GM19438 (cell line): ENCODE data around the gene WDR90.
A peak's percentile ranks its signal among the peaks of the same experiment; 100 is the strongest.

Experiments
- ATAC-seq: cut with Tn5 transposase; IDR thresholded peaks from one replicate; pipeline ENCODE4 v1.9.1; 2021; ENCODE audit warnings: low read depth; ENCODE audit not compliant: unreplicated experiment

The WDR90 gene

DNA sequence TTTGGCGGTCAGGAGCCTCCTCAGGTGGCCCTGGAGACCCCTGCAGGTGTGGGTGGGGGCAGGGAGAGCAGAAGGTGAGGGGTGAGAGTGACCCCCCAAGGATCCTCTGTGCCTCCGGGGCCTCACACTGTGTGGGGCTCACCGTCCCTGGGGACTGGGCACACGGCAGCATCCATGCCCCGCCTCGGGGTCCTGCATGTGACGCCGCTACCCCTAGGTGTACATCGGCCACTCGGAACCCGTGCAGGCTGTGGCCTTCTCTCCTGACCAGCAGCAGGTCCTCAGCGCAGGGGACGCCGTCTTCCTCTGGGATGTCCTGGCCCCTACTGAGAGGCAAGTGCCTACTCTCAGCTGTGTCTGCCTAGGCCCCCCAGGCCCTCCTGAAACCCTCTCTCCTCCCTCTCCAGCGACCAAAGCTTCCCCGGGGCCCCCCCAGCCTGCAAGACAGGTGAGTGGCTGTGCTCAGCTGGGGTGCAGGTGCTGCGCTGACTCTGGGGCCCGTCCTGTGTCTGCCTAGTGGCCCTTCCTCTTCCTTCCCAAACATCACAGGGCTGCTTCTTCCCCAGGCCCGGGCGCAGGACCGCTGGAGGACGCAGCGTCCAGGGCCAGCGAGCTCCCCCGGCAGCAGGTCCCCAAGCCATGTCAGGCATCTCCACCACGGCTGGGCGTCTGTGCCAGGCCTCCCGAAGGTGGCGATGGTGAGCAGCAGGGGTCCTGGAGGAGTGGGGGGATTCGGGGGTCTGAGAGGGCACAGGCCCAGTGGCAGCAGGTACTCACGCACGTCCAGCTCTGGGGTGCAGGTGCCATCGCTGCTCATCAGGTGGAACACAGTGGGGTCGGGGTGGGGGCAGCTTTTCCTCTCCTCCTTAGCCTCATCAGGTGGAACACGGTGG, 9.8 kb downstream of the WDR90 start:
- ATAC-seq, result no peak

DNA sequence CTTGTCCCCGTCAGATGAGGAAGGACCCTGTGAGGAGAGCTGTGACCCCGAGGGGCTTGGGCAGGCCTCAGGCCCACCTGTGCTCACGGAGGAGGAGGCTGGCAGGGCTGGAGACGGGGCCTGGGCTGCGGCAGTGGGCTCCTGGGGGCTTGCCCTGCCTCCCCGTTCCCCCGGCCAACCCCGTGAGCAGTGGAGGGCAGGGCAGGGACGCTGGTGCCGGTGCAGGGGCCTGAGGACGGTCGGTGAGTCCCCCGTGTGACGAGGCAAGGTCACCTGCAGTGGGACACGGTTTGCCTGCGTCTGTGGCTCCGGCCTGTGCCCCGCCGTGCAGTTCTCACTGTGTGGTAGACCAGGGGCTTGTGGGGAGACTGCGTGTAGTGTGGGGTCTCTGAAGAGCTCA, 10.5 kb downstream of the WDR90 start:
- ATAC-seq, result no peak

DNA sequence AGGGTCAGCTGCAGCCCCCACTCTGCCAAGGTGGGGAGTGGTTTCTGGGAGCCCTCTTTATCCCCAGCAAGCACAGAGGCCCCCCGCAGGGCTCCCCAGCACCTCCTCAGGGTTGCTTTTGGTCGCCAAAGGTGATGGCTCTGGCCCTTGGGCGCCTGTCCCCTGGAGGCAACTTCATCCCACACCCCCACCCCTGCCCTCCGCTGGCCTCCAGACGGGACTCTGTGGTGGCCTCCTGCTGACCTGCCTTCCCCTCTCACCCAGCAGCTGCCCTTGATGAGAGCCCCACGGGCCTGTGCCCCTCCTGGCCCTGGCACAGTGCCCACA, 10.9 kb downstream of the WDR90 start:
- no peak for ATAC-seq

DNA sequence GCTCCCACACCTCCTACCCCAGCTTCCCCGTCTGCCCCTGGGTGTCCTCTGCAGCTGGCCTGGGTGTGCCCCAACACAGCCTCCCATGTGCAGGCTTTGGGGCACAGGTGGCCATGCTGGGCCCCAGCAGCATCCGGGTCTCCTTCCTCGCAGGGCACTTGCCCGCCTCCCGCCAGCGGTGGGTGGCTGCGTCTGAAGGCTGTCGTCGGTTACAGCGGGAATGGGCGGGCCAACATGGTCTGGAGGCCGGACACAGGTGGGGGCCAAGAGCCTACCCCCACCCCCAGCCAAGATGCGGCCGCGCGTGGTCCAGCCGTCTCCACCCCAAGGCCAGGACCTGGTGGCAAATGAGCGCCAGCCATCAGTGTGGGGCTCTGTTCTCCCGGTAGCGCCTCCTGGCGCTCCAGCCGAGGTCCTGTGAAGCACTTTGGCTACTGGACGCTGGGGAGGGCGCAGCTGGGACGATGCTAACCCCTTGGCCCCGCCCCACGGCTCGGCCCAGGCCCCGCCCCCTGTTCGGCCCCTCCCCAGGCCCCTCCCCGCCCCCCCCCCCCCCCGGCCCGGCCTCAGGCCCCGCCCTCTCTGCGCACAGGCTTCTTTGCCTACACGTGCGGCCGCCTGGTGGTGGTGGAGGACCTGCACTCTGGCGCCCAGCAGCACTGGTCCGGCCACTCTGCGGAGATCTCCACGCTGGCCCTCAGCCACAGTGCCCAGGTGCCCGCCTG, 11.5 kb downstream of the WDR90 start:
- ATAC-seq, result peak; percentile 46

DNA sequence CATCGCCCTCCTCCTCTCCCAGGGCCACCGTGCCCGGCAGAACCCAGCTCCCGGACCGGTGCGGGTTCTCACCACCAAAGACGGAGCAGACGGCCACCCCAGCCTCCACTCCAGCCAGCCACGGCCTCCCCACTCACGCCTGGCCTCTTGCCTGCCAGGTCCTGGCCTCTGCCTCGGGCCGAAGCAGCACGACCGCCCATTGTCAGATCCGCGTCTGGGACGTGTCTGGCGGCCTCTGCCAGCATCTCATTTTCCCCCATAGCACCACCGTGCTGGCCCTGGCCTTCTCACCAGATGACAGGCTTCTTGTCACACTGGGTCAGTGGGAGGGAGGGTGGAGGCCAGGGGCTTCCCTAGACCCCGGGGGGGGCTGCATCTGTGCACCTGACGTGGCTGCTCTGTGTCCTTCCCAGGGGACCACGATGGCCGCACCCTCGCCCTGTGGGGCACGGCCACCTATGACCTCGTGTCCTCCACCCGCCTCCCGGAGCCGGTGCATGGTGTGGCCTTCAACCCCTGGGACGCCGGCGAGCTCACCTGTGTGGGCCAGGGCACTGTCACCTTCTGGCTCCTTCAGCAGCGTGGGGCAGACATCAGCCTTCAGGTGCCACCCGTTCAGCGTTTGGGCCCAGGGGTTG, 12.1 kb downstream of the WDR90 start:
- peak; percentile 19 for ATAC-seq

DNA sequence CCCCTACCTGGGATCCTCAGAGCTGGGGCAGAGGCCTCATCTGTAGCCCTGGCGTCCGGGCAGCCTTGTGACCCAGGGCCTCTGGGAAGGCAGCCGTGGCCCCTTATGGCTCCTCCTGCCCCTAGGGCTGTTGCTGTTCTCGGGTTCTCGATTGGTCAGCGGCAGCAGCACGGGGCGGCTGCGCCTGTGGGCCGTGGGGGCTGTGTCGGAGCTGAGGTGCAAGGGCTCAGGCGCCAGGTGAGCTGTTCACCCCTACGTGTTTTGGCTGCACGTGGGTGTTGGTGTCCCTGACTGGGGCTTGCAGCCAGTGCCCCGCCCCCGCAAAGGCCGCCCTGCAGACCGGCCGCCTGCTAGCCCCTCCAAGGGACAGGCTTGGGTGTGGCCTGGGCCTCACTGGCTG, 12.9 kb downstream of the WDR90 start:
- ATAC-seq, result no peak

DNA sequence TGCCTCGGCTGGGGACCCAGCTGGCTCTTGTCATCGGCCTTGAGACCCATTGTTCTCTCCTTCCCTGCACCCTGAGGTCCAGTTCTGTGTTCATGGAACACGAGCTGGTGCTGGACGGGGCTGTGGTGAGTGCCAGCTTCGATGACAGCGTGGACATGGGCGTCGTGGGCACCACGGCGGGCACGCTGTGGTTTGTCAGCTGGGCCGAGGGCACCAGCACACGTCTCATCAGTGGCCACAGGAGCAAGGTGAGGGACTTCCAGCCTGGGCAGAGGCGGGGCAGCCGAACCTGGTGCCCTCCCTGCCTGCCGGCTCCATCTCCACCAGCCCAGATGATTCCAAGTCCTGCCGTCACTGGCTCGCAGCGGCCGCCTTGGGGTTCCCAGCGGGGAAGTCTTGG, 13.4 kb downstream of the WDR90 start:
- ATAC-seq, result no peak

DNA sequence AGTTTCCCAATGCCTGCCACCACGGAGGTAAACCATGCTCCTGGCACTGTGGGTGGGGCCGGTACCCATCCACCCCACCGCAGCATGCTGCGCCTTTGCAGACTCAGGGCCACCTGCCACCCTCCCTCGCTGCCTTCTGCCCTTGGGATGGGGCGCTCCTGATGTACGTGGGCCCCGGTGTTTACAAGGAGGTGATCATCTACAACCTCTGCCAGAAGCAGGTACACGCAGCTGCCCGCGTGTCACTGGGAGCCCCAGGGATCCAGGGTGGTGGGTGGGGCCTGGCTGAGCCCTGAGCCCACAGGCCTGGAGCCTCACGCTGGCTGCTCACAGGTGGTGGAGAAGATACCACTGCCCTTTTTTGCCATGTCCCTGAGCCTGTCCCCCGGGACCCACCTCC, 17.4 kb downstream of the WDR90 start:
- ATAC-seq, result no peak

DNA sequence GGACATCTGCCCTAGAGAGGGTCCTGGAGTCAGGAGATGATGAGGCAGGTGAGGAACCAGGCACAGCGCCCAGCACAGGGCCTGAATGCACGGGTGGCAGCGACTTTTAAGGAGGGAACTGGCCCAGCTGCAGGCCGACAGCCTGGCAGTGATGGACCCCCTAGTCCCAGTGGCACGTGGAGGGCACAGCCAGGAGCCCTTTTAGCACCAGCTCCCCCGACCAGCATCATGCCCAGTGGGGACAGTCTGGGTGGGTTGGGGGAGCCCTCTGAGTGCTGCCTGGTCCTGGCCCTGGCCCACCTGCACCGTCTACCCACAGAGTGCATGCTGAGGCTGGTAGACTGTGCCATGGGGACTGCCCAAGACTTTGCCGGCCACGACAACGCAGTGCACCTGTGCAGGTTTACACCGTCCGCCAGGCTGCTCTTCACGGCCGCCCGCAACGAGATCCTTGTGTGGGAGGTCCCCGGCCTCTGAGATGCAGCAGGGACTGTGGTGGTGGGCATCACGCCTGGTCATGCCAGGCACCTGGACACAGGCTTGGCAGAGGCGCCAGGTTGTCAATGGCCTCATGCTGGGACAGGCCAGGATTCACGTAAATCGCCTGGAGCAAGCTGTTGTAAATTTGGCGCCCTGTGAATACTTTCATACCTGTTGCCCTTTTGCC, 18.1 kb downstream of the WDR90 start:
- no peak for ATAC-seq

DNA sequence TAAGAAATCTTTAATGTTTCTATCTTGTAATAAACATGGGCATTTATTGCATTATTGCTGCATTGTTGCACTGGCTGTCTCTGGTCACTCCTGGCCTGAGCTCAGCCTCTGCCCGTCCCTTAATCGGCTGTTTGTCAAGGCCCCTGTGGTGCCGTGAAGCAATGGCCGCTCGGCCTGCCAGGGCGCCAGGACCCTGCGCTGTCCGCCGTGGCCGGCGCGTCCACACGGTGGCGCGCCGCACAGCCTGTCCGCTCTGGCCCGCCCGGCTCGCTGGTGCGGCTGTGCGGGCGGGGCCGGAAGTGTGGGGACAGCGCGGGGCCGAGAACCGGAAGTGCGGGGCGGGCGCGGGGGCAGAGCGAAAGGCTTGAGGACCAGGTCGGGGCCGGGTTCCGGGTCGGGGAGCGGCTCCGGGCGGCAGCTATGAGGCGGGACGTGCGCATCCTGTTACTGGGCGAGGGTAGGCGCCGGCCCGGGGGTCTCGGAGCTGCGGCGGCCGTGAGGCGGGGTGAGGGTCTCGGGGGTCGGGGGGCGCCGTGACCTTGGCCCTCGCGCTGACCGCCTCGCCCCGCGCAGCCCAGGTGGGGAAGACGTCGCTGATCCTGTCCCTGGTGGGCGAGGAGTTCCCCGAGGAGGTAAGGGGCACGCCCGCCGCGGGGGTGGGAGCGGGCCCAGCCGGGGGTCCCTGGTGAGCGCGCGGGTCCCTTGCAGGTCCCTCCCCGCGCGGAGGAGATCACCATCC, 18.8 kb downstream of the WDR90 start, which contains the start of gene RHOT2:
Gene RHOT2, plus strand, starts transcription at position 353 of the 739 bp plus-strand sequence. Its CDS starts 68 bp downstream, at position 421.
- peak; percentile 85 for ATAC-seq

DNA sequence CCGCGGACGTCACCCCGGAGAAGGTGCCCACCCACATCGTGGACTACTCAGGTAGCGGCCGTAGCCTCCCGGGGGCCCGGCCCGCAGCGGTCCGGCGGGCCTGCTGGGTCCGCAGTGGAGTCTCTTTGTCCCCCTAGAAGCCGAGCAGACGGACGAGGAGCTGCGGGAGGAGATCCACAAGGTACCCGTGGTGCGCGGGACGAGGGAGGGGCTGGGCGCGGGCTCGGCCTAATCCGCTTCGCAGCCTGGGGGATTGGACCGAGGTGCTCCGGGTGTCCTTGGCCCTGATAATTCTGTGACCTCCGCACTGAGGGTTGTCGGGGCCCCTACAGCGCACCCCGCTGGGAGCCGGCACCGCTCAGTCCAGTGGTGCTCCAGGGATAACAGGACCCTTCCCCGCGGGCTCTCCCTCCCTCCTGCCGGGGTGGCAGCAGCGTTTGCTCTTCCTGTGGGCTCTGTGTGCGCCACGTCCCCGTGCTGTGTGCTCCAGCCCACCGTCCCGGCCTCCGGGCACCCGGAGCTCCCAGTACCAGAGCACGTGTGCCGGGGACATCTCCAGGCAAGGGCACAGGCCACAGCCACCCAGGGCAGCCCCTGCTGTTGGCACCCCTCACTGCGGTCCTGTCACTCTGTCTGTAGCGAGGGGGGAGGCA, 19.5 kb downstream of the WDR90 start:
- peak; percentile 6 for ATAC-seq

DNA sequence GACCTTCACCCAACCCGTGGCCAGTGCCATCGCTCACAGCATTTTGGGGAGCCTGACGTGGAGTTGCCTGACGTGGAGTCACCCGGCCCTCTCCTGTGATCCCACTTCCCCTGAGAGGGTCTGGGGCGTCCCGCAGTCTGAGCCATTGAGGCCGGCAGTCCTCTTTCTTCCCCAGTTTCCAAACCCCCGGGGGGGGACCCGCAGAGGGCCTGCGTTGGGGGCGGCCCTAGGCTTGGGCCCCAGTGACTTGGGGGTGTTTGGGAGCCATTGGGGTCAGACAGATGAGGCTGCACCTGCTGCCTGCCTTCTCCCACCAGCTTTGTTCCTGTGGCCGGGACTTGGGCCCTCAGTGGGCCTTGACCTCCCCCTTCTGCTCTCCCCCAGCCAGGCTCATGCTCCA, 20.5 kb downstream of the WDR90 start:
- ATAC-seq, result no peak

DNA sequence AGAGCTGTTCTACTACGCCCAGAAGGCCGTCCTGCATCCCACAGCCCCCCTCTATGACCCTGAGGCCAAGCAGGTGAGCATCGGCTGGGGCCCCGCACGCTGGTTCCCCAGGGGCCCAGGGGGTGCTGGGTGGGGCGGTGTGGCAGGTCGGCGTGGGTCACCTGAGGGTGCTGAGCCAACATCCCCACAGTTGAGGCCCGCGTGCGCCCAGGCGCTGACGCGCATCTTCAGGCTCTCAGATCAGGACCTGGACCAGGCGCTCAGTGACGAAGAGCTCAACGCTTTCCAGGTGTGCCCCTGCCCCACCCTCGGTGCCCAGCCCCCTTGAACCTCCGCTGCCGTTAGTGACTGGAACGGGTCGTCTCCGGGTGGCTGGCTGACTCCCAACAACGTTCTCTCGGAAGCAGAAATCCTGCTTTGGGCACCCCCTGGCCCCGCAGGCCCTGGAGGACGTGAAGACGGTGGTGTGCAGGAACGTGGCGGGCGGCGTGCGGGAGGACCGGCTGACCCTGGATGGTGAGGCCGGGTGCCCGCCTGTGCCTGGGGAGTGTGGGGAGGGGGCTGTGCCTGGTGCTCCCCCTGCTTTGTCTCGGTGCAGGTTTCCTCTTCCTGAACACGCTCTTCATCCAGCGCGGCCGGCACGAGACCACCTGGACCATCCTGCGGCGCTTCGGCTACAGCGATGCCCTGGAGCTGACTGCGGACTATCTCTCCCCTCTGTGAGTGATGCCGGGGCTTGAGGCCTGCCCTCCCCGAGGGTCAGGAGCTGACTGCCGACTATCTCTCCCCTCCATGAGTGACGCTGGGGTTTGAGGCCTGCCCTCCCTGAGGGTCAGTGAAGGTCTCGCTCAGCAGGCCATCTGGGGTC, 21.6 kb downstream of the WDR90 start:
- ATAC-seq, result no peak

DNA sequence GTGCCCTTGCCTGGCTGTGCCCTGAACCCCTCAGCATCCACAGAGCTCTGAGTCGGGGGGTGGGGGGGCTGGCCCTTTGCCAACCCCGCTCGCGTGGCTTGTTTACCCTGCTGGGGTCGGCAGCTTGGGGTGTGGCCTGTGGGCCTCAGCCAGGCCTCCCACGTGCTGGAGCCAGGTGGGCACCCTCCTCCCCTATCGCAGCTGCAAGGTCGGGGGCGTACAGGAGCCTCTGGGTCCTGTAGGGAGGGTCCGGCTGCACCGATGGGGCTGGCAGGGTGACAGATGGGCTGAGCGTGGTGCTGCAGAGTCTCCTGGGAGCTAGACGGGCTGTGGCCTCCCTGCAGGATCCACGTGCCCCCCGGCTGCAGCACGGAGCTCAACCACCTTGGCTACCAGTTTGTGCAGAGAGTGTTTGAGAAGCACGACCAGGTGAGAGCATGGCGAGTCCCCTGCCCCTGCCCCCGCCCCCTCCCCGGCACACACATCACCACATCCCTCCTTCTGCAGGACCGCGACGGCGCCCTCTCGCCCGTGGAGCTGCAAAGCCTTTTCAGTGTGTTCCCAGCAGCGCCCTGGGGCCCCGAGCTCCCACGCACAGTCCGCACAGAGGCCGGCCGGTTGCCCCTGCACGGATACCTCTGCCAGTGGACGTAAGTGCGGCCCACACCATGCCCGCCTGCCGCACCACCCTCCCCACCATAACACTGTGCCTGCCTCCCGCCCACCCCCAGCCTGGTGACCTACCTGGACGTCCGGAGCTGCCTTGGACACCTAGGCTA, 22.4 kb downstream of the WDR90 start:
- ATAC-seq, result no peak

DNA sequence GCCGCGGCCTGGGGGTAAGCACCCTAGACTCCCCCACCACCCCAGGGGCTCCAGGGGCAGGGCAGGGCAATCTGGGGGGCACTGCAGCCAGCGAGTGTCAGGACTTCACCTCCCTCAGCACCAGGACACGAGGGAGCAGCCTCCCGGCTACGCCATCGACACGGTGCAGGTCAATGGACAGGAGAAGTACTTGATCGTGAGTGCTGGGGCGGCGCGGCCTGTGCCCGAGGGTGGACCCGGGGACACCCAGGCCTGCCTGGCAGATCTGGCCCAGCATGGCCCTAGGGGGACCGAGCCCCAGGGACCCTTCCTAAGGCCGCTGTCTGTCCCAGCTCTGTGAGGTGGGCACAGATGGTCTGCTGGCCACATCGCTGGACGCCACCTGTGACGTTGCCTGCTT, 23.2 kb downstream of the WDR90 start:
- ATAC-seq, result no peak

DNA sequence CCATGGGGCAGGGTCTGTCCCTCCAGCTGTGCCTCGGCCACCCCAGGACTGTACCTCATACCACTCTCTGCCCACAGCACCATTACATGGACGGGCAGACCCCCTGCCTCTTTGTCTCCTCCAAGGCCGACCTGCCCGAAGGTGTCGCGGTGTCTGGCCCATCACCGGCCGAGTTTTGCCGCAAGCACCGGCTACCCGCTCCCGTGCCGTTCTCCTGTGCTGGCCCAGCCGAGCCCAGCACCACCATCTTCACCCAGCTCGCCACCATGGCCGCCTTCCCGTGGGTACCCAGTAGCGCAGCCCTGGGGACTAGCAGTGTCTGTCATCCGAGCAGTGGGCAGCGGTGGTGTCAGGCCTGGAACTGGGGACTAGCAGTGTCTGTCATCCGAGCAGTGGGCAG, 23.7 kb downstream of the WDR90 start:
- ATAC-seq, result no peak

DNA sequence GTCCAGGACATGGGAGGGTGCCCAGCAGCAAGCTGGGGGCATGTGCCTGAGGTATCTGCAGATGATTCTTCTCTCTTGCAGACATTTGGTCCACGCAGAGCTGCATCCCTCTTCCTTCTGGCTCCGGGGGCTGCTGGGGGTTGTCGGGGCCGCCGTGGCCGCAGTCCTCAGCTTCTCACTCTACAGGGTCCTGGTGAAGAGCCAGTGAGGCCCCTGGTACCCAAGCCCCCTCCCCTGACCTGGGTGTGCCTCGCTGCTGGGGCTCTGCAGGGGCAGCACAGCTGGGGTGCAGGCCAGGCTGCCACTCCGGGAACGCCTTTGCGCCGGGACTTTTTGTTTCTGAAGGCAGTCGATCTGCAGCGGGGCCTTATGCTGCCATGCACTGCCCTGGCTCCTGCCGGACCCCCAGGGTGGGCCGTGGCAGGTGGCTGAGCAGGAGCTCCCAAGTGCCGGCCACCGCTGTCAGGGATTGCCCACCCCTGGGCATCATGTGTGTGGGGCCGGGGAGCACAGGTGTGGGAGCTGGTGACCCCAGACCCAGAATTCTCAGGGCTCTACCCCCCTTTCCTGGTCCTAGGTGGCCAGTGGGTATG, 24.3 kb downstream of the WDR90 start:
- no peak for ATAC-seq
